HepG2 (cell line): Measurements from ENCODE around the gene PTK7. TPM values are rescaled to one million over a fixed set of nuclear protein-coding genes. Genes with fewer than 3 reads are reported as not detected.
A peak's percentile ranks its signal among the peaks of the same experiment; 100 is the strongest.

Experiments
- CBX5 ChIP-seq: sonication (generic); formaldehyde crosslinking; IDR thresholded peaks from 2 replicates; pipeline ENCODE4 v1.4.0; 2020; ENCODE audit warnings: missing genetic modification reagents, borderline replicate concordance
- HDAC1 ChIP-seq: sonication (generic); formaldehyde crosslinking; IDR thresholded peaks from 2 replicates; pipeline ENCODE4 v1.5.1; 2020; ENCODE audit warnings: mild to moderate bottlenecking, missing genetic modification reagents
- HNF4A ChIP-seq: sonication (generic); formaldehyde crosslinking; IDR thresholded peaks from 2 replicates; pipeline ENCODE4 v1.4.0; 2020; ENCODE audit warnings: missing genetic modification reagents
- HNRNPL ChIP-seq: fragments of 200-400 bp; formaldehyde crosslinking; IDR thresholded peaks from 2 replicates; pipeline ENCODE4 v1.6.1; 2017; ENCODE audit warnings: mild to moderate bottlenecking, low read depth, low read length
- ISL2 ChIP-seq: sonication (generic); formaldehyde crosslinking; IDR thresholded peaks from 2 replicates; pipeline ENCODE4 v1.5.0; 2020; ENCODE audit warnings: missing genetic modification reagents
- KLF16 ChIP-seq, 2 experiments: sonication (generic) in 1 of 2; formaldehyde crosslinking in 1 of 2; IDR thresholded peaks; 2 replicates each; pipeline versions ENCODE4 v1.6.1 to v1.8.0; 2016 to 2023; ENCODE audit warnings: missing genetic modification reagents in 2 of 2, missing compliant biosample characterization in 1 of 2
- KMT2B ChIP-seq: IDR thresholded peaks from 2 replicates; pipeline ENCODE4 v1.6.1; 2016; ENCODE audit warnings: missing genetic modification reagents, missing compliant biosample characterization
- MXD3 ChIP-seq: IDR thresholded peaks from 2 replicates; pipeline ENCODE4 v1.6.1; 2016; ENCODE audit warnings: mild to moderate bottlenecking, missing biosample characterization, missing genetic modification reagents
- MXI1 ChIP-seq: IDR thresholded peaks from 3 replicates; pipeline ENCODE4 v1.6.1; 2012; ENCODE audit warnings: low read depth, low read length, inconsistent platforms, borderline replicate concordance
- MYNN ChIP-seq: sonication (generic); formaldehyde crosslinking; IDR thresholded peaks from 2 replicates; pipeline ENCODE4 v1.4.0; 2020; ENCODE audit warnings: mild to moderate bottlenecking, low read depth, missing genetic modification reagents
- NFYB ChIP-seq: sonication (generic); formaldehyde crosslinking; IDR thresholded peaks from 2 replicates; pipeline ENCODE4 v1.4.0; 2020; ENCODE audit warnings: missing genetic modification reagents
- PHF21A ChIP-seq: sonication (generic); formaldehyde crosslinking; IDR thresholded peaks from 2 replicates; pipeline ENCODE4 v1.5.0; 2020; ENCODE audit warnings: mild to moderate bottlenecking, missing genetic modification reagents
- SCMH1 ChIP-seq: sonication (generic); formaldehyde crosslinking; IDR thresholded peaks from 2 replicates; pipeline ENCODE4 v1.9.0; 2021; ENCODE audit warnings: missing genetic modification reagents, mild to moderate bottlenecking, borderline replicate concordance
- SMAD9 ChIP-seq: sonication (generic); formaldehyde crosslinking; IDR thresholded peaks from 2 replicates; pipeline ENCODE4 v1.5.1; 2020; ENCODE audit warnings: mild to moderate bottlenecking, missing genetic modification reagents
- TEAD3 ChIP-seq: optimal IDR thresholded peaks from 2 replicates; pipeline ENCODE3; 2016; ENCODE audit warnings: borderline replicate concordance
- ZNF281 ChIP-seq: sonication (generic); formaldehyde crosslinking; IDR thresholded peaks from 2 replicates; pipeline ENCODE4 v1.4.0; 2020; ENCODE audit warnings: missing genetic modification reagents, borderline replicate concordance
- ZNF446 ChIP-seq: sonication (generic); formaldehyde crosslinking; IDR thresholded peaks from 2 replicates; pipeline ENCODE4 v1.5.0; 2020; ENCODE audit warnings: mild to moderate bottlenecking, missing genetic modification reagents
- ZNF670 ChIP-seq: sonication (generic); formaldehyde crosslinking; IDR thresholded peaks from 2 replicates; pipeline ENCODE4 v1.8.0; 2022; ENCODE audit warnings: mild to moderate bottlenecking, missing genetic modification reagents, borderline replicate concordance
- ZSCAN20 ChIP-seq: sonication (generic); formaldehyde crosslinking; IDR thresholded peaks from 2 replicates; pipeline ENCODE4 v1.4.0; 2020; ENCODE audit warnings: missing genetic modification reagents, mild to moderate bottlenecking, borderline replicate concordance
- polyA plus RNA-seq, 8 experiments: library from polyadenylated mRNA; depleted of rRNA in 3 of 8; stranded (reverse) in 7 of 8; unstranded in 1 of 8; fragments of >200 nt; fragmentation: Illumina TruSeq in 4 of 8; extraction: Trizol in 4 of 8; gene quantifications; 2 replicates each; pipeline versions ENCODE4 v1.2.1 to v1.2.3, GENCODE V29; 2011 to 2016; ENCODE audit warnings: low read depth in 4 of 8, missing spikeins in 1 of 8, mixed read lengths in 1 of 8; ENCODE audit not compliant: insufficient read depth in 1 of 8
- total RNA-seq, 5 experiments: library from RNA; depleted of rRNA; stranded (reverse); fragments of >200 nt; fragmentation: Illumina TruSeq; extraction: Trizol; gene quantifications; 2 replicates each; pipeline ENCODE4 v1.2.3, GENCODE V29; 2016; ENCODE audit warnings: low read depth in 1 of 5
- TF ChIP-seq, protein P1 (sequence below): sonication (generic); formaldehyde crosslinking; IDR thresholded peaks from 2 replicates; pipeline ENCODE4 v1.5.0; 2020; ENCODE audit warnings: mild to moderate bottlenecking, missing genetic modification reagents, borderline replicate concordance
- TF ChIP-seq, protein P2 (sequence below): IDR thresholded peaks from 2 replicates; pipeline ENCODE4 v1.6.1; 2016; ENCODE audit warnings: low read depth, borderline replicate concordance

The PTK7 gene
- total and polyA plus RNA-seq, 2 of the 13 experiments (the other 11 are each of a cell fraction or from before 2014, with no cell fraction given), result 98.5 to 99.8 TPM

- TF ChIP-seq SCMH1 (no peak), SMAD9 (CRISPR knock-in tag) (peak; percentile 83; the same call in 1 of the 2 replicates), KMT2B (CRISPR knock-in tag) (peak; percentile 95), HNF4A (CRISPR knock-in tag) (peak; percentile 49; the same call in 1 of the 2 replicates), ZSCAN20 (0 out of 2 replicates have a peak, but pooled peaks have one; percentile 69), MXI1 (peak; percentile 95; the same call in 2 of the 3 replicates), TEAD3 (peak; percentile 6), MXD3 (CRISPR knock-in tag) (peak; percentile 45; the same call in 1 of the 2 replicates), ISL2 (CRISPR knock-in tag) (peak; percentile 48; the same call in 1 of the 2 replicates), HDAC1 (CRISPR knock-in tag) (peak; percentile 94), ZNF670 (CRISPR knock-in tag) (peak; percentile 86; the same call in 1 of the 2 replicates), HNRNPL (peak; percentile 47), NFYB (CRISPR knock-in tag) (peak; percentile 83), KLF16 (CRISPR knock-in tag; IDR thresholded peaks at IDR 0.05) (peak in 1 of 2 experiments; percentile 45; a peak in 1 of 4 replicates), MYNN (CRISPR knock-in tag) (no peak), ZNF446 (CRISPR knock-in tag) (peak; percentile 37; the same call in 1 of the 2 replicates), PHF21A (peak; percentile 19; the same call in 1 of the 2 replicates), ZNF281 (CRISPR knock-in tag) (peak; percentile 85), CBX5 (CRISPR knock-in tag) (peak; percentile 58; the same call in 1 of the 2 replicates)
- TF ChIP-seq, protein P1, sequence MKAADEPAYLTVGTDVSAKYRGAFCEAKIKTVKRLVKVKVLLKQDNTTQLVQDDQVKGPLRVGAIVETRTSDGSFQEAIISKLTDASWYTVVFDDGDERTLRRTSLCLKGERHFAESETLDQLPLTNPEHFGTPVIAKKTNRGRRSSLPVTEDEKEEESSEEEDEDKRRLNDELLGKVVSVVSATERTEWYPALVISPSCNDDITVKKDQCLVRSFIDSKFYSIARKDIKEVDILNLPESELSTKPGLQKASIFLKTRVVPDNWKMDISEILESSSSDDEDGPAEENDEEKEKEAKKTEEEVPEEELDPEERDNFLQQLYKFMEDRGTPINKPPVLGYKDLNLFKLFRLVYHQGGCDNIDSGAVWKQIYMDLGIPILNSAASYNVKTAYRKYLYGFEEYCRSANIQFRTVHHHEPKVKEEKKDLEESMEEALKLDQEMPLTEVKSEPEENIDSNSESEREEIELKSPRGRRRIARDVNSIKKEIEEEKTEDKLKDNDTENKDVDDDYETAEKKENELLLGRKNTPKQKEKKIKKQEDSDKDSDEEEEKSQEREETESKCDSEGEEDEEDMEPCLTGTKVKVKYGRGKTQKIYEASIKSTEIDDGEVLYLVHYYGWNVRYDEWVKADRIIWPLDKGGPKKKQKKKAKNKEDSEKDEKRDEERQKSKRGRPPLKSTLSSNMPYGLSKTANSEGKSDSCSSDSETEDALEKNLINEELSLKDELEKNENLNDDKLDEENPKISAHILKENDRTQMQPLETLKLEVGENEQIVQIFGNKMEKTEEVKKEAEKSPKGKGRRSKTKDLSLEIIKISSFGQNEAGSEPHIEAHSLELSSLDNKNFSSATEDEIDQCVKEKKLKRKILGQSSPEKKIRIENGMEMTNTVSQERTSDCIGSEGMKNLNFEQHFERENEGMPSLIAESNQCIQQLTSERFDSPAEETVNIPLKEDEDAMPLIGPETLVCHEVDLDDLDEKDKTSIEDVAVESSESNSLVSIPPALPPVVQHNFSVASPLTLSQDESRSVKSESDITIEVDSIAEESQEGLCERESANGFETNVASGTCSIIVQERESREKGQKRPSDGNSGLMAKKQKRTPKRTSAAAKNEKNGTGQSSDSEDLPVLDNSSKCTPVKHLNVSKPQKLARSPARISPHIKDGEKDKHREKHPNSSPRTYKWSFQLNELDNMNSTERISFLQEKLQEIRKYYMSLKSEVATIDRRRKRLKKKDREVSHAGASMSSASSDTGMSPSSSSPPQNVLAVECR (CRISPR knock-in tag), result peak; percentile 89
- TF ChIP-seq, protein P2, sequence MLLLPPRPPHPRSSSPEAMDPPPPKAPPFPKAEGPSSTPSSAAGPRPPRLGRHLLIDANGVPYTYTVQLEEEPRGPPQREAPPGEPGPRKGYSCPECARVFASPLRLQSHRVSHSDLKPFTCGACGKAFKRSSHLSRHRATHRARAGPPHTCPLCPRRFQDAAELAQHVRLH (CRISPR knock-in tag), result peak; percentile 55; the same call in 1 of the 2 replicates
These were observed 16.7 kb upstream of the PTK7 start, which contains the start of the genes KLC4 and MRPL2 (continued) for GRCh38 chr6:43059168-43060033.
